ENCODE results near the gene SLC24A4. TPM values are rescaled to one million over a fixed set of nuclear protein-coding genes. Genes with fewer than 3 reads are reported as not detected.
"Not testable (repeated sequence)": the region's sequence is repeated elsewhere in the genome, so short reads cannot be mapped to it uniquely, and the experiment has no call there.

The SLC24A4 gene
- total and polyA plus RNA-seq, 10 donors = 0.29 to 8.9 (median 4.2) TPM

GRCh38 chr14:92400579-92401444 lies 77.8 kb downstream of the SLC24A4 start:
- peak overlapping the region in 1 of 8 donors; percentile 43 for H3K4me3 ChIP-seq
- peak overlapping the region in 7 of 8 donors; percentile 66 to 90 (median 85) for H3K27ac ChIP-seq
- 42 to 57% (median 53%) methylated on average over 7 of the region's 7 CpGs for WGBS, 5 donors
- H3K4me1 ChIP-seq = peaks cover 0 to 80% (median 28%) of the 10 kb centered on the region in 6 donors
- intact Hi-C loops (cut with DNase I; ENCODE audit: low total_unique reads) = no loop called here
- TF ChIP-seq POLR2AphosphoS5 (IDR thresholded peaks at IDR 0.05) (peak in 1 of 3 donors; percentile 9), CTCF (IDR thresholded peaks at IDR 0.05 in 8 of 11, conservative IDR thresholded peaks at IDR 0.05 in 3 of 11) (no peak), POLR2A (IDR thresholded peaks at IDR 0.05) (no peak)
- no peak for DNase-seq
- H3K9me3 ChIP-seq = peaks cover 0 to 9% (median 2%) of the 10 kb centered on the region in 8 donors
- no peaks in the 10 kb centered on the region for H3K36me3 ChIP-seq
- no peaks in the 10 kb centered on the region for H3K27me3 ChIP-seq (replicated peaks in 1 of 7)

GRCh38 chr14:92401561-92401960 lies 78.6 kb downstream of the SLC24A4 start:
- TF ChIP-seq POLR2AphosphoS5 (IDR thresholded peaks at IDR 0.05) (no peak), POLR2A (IDR thresholded peaks at IDR 0.05) (no peak), CTCF (IDR thresholded peaks at IDR 0.05 in 8 of 11, conservative IDR thresholded peaks at IDR 0.05 in 3 of 11) (no peak)
- peak overlapping the region in 1 of 8 donors; percentile 43 for H3K4me3 ChIP-seq
- H3K27ac ChIP-seq = peak overlapping the region in 7 of 8 donors; percentile 66 to 90 (median 85)
- intact Hi-C loops (cut with DNase I; ENCODE audit: low total_unique reads) = no loop called here
- no peaks in the 10 kb centered on the region for H3K36me3 ChIP-seq
- H3K27me3 ChIP-seq (replicated peaks in 1 of 7) = no peaks in the 10 kb centered on the region
- no peak for DNase-seq
- WGBS, 5 donors = 75 to 81% (median 77%) methylated on average over 3 of the region's 3 CpGs
- peaks cover 0 to 87% (median 28%) of the 10 kb centered on the region in 6 donors for H3K4me1 ChIP-seq
- peaks cover 0 to 16% (median 8%) of the 10 kb centered on the region in 8 donors for H3K9me3 ChIP-seq

- H3K27me3 ChIP-seq (replicated peaks in 1 of 7); DNase-seq; H3K36me3 ChIP-seq; H3K4me3 ChIP-seq; intact Hi-C loops (cut with DNase I; ENCODE audit: low total_unique reads): not testable (repeated sequence)
- peaks cover 0 to 22% (median 10%) of the 10 kb centered on the region in 8 donors for H3K9me3 ChIP-seq
- peaks cover 0 to 85% (median 28%) of the 10 kb centered on the region in 6 donors for H3K4me1 ChIP-seq
- WGBS, 5 donors = 74 to 100% (median 91%) methylated on average over 1 of the region's 1 CpG
- peak overlapping the region in 3 of 8 donors; percentile 86 to 90 (median 89) for H3K27ac ChIP-seq
These were observed 79.5 kb downstream of the SLC24A4 start for GRCh38 chr14:92402500-92402899.

- TF ChIP-seq POLR2A (IDR thresholded peaks at IDR 0.05) = no peak
- no peak for TF ChIP-seq CTCF (IDR thresholded peaks at IDR 0.05 in 8 of 11, conservative IDR thresholded peaks at IDR 0.05 in 3 of 11)
- TF ChIP-seq POLR2AphosphoS5 (IDR thresholded peaks at IDR 0.05) = no peak
- H3K4me1 ChIP-seq = peaks cover 0 to 81% (median 24%) of the 10 kb centered on the region in 6 donors
- intact Hi-C loops (cut with DNase I; ENCODE audit: low total_unique reads) = no loop called here
These were observed 81.1 kb downstream of the SLC24A4 start for GRCh38 chr14:92404018-92404417.

More at GRCh38 chr14:92404018-92404417, 81.1 kb downstream of the SLC24A4 start:
- WGBS, 5 donors = 82 to 91% (median 89%) methylated on average over 4 of the region's 4 CpGs
- no peaks in the 10 kb centered on the region for H3K36me3 ChIP-seq
- DNase-seq = no peak
- no peaks in the 10 kb centered on the region for H3K27me3 ChIP-seq (replicated peaks in 1 of 7)
- H3K9me3 ChIP-seq = peaks cover 0 to 22% (median 10%) of the 10 kb centered on the region in 8 donors
- no peak overlapping the region for H3K4me3 ChIP-seq
- H3K27ac ChIP-seq = peak overlapping the region in 4 of 8 donors; percentile 8 to 89 (median 61)

Measured in spleen (tissue), 11 donors.